Measurements from ENCODE around the gene ROBO1.
A peak's percentile ranks its signal among the peaks of the same experiment; 100 is the strongest.

Gene ROBO1

GRCh38 chr3:79148786-79149185, 619.0 kb downstream of the ROBO1 start:
- DNase-seq, result no peak

- DNase-seq, result no peak
Measured at GRCh38 chr3:79146024-79146423, 621.8 kb downstream of the ROBO1 start.

- DNase-seq, result no peak
Measured at GRCh38 chr3:79140708-79141107, 627.1 kb downstream of the ROBO1 start.

- DNase-seq, result no peak
Measured at GRCh38 chr3:79139395-79140068, 628.3 kb downstream of the ROBO1 start.

GRCh38 chr3:79125313-79125984, 642.3 kb downstream of the ROBO1 start:
- no peak for DNase-seq

GRCh38 chr3:79115458-79115857, 652.3 kb downstream of the ROBO1 start:
- DNase-seq, result no peak

GRCh38 chr3:79113876-79114275, 653.9 kb downstream of the ROBO1 start:
- no peak for DNase-seq

GRCh38 chr3:79111375-79112052, 656.3 kb downstream of the ROBO1 start:
- no peak for DNase-seq

GRCh38 chr3:79109754-79110153, 658.0 kb downstream of the ROBO1 start:
- DNase-seq, result no peak

GRCh38 chr3:79103307-79103706, 664.5 kb downstream of the ROBO1 start:
- DNase-seq, result no peak

- DNase-seq, result no peak
Measured at GRCh38 chr3:79097964-79098660, 669.7 kb downstream of the ROBO1 start.

- DNase-seq, result no peak
Measured at GRCh38 chr3:79094654-79095053, 673.1 kb downstream of the ROBO1 start.

GRCh38 chr3:79086514-79086913, 681.3 kb downstream of the ROBO1 start:
- no peak for DNase-seq

GRCh38 chr3:79085171-79085570, 682.6 kb downstream of the ROBO1 start:
- DNase-seq, result no peak

- no peak for DNase-seq
Measured at GRCh38 chr3:79081335-79081734, 686.5 kb downstream of the ROBO1 start.

GRCh38 chr3:79074558-79074957, 693.2 kb downstream of the ROBO1 start:
- no peak for DNase-seq

- DNase-seq, result no peak
Measured at GRCh38 chr3:79067734-79068133, 700.1 kb downstream of the ROBO1 start.

GRCh38 chr3:79066481-79066880, 701.3 kb downstream of the ROBO1 start:
- no peak for DNase-seq

GRCh38 chr3:79063624-79064023, 704.2 kb downstream of the ROBO1 start:
- DNase-seq, result no peak

- no peak for DNase-seq
Measured at GRCh38 chr3:79057756-79058155, 710.0 kb downstream of the ROBO1 start.

- DNase-seq, result no peak
Measured at GRCh38 chr3:79056498-79056897, 711.3 kb downstream of the ROBO1 start.

GRCh38 chr3:79052054-79052681, 715.6 kb downstream of the ROBO1 start:
- DNase-seq, result peak; percentile 4

- no peak for DNase-seq
Measured at GRCh38 chr3:79047581-79047980, 720.2 kb downstream of the ROBO1 start.
